Uterus (tissue), 2 donors: ENCODE measurements around the gene SSR1.
"Not testable (repeated sequence)": the region's sequence is repeated elsewhere in the genome, so short reads cannot be mapped to it uniquely, and the experiment has no call there.

Experiments
- POLR2A ChIP-seq, 2 donors: fragments of 450-650 bp; IDR thresholded peaks; one replicate each; pipeline ENCODE4 v1.6.1; 2016; ENCODE audit warnings: antibody characterized with exemption in 2 of 2, mild to moderate bottlenecking in 1 of 2, moderate library complexity in 1 of 2
- TF ChIP-seq, protein P1 (sequence below), 4 experiments: fragments of 200-600 bp in 2 of 4; fragments of 450-650 bp in 2 of 4; sonication (generic) in 2 of 4; IDR thresholded peaks; one replicate each; pipeline ENCODE4 v1.5.1; 2016 to 2019; ENCODE audit warnings: antibody characterized with exemption in 4 of 4, mild to moderate bottlenecking in 2 of 4, moderate library complexity in 1 of 4

DNA sequence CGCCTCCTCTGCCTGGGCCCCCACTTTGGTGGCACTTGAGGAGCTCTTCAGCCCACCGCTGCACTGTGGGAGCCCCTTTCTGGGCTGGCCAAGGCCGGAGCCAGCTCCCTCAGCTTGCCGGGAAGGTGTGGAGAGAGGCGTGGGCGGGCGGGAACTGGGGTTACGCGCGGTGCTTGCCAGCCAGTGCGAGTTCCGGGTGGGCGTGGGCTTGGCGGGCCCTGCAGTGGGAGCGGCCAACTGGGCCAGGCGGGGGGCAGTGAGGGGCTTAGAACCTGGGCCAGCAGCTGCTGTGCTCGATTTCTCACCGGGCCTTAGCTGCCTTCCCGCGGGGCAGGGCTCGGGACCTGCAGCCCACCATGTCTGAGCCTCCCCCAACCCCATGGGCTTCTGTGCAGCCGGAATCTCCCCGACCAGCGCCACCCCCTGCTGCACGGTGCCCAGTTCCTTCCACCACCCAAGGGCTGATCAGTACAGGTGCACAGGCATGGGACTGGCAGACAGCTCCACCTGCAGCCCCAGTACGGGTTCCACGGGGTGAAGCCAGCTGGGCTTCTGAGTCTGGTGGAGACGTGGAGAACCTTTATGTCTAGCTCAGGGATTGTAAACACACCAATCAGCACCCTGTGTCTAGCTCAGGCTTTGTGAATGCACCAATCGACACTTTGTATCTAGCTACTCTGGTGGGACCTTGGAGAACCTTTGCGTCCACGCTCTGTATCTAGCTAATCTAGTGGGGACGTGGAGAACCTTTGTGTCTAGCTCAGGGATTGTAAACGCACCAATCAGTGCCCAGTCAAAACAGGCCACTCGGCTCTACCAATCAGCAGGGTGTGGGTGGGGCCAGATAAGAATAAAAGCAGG, 2.3 kb upstream of the SSR1 start:
- TF ChIP-seq, protein P1, sequence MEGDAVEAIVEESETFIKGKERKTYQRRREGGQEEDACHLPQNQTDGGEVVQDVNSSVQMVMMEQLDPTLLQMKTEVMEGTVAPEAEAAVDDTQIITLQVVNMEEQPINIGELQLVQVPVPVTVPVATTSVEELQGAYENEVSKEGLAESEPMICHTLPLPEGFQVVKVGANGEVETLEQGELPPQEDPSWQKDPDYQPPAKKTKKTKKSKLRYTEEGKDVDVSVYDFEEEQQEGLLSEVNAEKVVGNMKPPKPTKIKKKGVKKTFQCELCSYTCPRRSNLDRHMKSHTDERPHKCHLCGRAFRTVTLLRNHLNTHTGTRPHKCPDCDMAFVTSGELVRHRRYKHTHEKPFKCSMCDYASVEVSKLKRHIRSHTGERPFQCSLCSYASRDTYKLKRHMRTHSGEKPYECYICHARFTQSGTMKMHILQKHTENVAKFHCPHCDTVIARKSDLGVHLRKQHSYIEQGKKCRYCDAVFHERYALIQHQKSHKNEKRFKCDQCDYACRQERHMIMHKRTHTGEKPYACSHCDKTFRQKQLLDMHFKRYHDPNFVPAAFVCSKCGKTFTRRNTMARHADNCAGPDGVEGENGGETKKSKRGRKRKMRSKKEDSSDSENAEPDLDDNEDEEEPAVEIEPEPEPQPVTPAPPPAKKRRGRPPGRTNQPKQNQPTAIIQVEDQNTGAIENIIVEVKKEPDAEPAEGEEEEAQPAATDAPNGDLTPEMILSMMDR (IDR thresholded peaks at IDR 0.05) = not testable (repeated sequence)
- TF ChIP-seq POLR2A (IDR thresholded peaks at IDR 0.05) = not testable (repeated sequence)
